DOHH2 (cell line): Measurements from ENCODE around the gene ADAMTSL1.

ENCODE experiments used
- EZH2phosphoT487 ChIP-seq: fragments of 200-600 bp; sonication (generic); IDR thresholded peaks from 2 replicates; pipeline ENCODE4 v1.6.1; 2017; ENCODE audit warnings: borderline replicate concordance, mild to moderate bottlenecking, antibody characterized with exemption, low read length, moderate library complexity, mixed read lengths
- TF ChIP-seq, protein P1 (sequence below): fragments of 200-600 bp; sonication (generic); IDR thresholded peaks from one replicate; pipeline ENCODE4 v1.5.1; 2014; ENCODE audit warnings: antibody characterized with exemption, mild to moderate bottlenecking, low read depth, low read length; ENCODE audit not compliant: poor library complexity, severe bottlenecking

GRCh38 chr9:18457510-18457909, 16.4 kb upstream of the ADAMTSL1 start:
- TF ChIP-seq, protein P1, sequence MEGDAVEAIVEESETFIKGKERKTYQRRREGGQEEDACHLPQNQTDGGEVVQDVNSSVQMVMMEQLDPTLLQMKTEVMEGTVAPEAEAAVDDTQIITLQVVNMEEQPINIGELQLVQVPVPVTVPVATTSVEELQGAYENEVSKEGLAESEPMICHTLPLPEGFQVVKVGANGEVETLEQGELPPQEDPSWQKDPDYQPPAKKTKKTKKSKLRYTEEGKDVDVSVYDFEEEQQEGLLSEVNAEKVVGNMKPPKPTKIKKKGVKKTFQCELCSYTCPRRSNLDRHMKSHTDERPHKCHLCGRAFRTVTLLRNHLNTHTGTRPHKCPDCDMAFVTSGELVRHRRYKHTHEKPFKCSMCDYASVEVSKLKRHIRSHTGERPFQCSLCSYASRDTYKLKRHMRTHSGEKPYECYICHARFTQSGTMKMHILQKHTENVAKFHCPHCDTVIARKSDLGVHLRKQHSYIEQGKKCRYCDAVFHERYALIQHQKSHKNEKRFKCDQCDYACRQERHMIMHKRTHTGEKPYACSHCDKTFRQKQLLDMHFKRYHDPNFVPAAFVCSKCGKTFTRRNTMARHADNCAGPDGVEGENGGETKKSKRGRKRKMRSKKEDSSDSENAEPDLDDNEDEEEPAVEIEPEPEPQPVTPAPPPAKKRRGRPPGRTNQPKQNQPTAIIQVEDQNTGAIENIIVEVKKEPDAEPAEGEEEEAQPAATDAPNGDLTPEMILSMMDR: no peak
- no peak for TF ChIP-seq EZH2phosphoT487
